ENCODE data around the gene FNDC5.

Gene FNDC5

DNA sequence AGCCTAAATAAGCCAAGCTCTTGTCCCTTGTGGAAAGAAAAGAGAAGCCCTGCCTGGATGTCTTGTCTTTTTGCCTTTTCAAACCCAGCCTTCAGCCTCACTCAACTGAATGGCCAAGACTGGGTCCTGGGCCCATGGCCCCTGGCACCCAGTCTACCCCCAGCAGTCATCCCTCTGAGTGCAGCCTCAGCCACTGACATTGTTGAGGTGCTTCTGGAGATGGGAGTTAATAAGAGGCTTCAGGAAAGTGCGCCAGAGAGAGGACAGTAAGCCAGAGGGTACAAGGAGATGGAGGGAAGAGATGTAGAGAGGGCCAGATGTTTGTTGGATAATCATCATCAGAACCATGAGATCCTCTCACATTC, 6.8 kb downstream of the FNDC5 start:
- peak; percentile 58 for DNase-seq

- DNase-seq: no peak
Measured at GRCh38 chr1:32863218-32863880, 7.4 kb downstream of the FNDC5 start.

- no peak for DNase-seq
Measured at GRCh38 chr1:32861904-32862695, 8.6 kb downstream of the FNDC5 start.

- no peak for DNase-seq
Measured at GRCh38 chr1:32860566-32860965, 10.1 kb downstream of the FNDC5 start.

DNA sequence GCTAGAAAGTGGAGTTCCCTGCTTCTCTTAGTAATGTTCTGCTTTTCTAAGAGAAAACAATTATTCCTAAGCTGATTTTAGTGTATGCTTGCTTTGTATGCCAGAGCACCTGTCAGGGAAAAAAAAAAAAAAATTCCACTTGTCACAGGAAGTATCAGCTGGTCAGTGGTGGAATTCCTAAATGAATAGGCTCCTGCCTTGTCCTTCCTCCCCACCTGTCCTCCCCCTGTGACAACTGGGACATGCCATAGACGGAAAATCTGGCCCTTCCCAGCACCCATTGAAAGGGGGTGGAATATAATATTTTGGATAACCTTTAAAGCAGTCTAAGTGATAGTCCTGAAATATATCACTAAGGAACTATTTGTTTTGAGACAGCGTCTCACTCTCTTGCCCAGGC, 10.8 kb downstream of the FNDC5 start:
- no peak for DNase-seq

GRCh38 chr1:32858791-32859190, 11.9 kb downstream of the FNDC5 start:
- no peak for DNase-seq

- no peak for DNase-seq
Measured at GRCh38 chr1:32858136-32858535, 12.6 kb downstream of the FNDC5 start.

DNA sequence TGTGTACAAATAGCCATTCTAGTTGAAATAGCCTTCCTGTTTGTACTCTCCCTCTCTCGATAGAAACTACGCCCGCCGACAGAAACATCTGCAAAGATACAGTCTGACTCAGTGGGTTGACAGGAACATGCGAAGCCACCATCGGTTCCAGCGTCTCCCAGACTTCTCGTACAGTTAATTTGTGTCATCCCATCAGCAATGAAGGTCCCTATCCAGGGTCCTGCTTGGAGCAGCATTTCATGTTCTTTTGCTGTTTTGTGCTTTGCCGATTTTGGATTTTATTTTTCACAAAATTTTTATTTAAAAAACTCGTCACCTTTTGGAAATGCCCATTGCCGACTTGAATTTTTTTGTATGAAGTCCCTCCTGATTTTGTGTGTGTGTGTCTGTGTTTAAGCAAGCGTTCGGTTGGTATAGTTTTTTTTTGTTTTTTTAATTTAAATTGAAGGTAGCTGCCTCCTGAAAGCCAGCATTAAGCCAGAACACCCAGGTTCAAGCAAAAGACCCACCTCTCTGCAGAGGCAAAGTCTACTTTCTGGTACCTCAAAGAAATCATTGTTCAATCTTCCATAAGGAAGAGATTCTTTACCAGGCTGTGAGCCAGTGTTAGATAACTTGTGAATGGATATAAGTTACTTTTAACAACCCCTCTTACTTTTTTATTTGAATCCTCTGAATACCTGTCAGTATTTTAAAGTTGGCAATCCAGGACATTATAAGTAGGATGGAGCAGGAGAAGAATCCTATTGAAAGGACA, 14.7 kb downstream of the FNDC5 start:
- no peak for DNase-seq

DNA sequence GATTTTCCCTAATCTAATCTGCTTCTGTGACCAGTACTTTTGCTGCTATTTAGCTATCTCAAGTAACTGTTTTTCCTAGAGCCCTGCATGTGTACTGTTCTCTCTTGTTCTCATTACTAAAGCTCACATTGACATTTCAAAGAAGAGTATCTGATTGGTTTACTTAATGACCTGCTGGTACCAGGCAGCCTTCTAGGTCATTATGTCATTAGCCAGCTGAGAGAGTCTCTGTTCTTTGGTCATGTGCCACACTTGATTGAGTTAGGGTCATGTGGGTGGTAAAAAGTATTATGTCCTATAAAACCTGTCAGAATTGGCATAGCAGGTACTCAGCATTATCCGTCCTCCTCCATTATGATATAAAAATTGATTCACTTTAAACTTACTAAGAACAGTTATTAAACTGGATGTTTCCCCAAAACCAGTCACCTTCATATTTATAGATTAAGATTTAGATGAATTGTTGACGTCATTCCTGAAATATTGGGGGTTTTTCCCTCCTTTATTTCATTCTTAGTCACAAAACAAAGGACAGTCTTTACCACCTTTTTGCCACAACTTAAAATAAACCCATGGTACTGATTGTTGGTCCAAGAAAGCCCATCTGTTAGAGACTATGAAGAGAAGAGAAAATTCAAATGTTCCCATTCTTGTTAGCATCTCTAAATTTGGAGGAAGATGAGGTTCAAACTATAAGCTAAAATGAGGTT, 22.2 kb downstream of the FNDC5 start:
- no peak for DNase-seq

- DNase-seq: no peak
Measured at GRCh38 chr1:32831878-32832277, 38.8 kb downstream of the FNDC5 start.

DNA sequence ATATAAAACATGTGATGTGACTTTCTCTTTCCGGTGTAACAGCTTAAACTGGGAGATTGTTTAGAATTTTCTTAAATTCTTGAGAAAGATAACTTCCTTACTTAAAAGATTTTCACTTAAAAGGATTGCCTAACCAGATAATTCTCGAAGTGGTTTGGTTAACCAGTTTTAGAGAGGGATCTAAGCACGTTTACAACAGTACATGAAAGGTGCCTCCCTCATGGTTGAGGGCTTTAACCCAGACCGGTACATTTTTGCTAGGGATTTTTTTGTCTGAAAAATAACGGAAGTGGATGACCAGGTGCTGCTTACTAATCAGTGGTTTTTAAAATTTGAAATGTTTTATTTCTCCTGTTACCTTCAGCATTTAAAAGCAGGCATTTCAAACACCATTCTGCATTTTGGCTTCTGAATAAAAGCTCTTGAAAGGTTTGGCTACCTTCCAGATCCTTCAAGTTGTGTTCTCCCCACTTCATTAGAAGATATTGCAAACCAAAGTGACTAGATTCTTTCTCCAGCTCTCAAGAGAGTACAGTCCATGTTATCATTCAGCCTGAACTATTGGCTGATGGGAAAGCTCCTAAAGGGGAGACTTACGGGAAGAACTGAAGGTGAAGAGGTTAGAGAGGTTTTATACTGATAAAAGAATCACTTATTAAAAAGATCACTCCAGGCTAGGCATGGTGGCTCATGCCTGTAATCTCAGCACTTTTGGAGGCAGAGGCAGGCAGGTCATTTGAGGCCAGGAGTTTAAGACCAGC, 40.4 kb downstream of the FNDC5 start:
- DNase-seq: no peak

DNA sequence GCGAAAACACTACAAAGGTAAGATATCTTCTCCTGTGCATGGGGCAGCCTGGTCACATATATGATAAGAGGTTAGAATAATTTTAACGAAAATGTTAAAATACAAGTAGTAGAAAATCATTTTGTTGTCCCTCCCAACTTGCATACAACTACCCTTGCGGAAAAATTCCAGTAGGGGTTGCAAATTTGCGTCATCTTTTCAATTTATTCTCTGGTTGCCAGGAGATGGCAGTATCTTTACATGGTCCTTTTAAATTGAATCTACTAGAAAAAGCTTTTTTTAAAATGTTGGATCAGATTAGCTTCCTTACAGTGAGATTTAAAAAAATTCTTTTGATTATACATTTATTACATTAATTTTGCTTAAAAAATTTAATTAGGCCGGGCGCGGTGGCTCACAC, 42.4 kb downstream of the FNDC5 start:
- DNase-seq: no peak

DNA sequence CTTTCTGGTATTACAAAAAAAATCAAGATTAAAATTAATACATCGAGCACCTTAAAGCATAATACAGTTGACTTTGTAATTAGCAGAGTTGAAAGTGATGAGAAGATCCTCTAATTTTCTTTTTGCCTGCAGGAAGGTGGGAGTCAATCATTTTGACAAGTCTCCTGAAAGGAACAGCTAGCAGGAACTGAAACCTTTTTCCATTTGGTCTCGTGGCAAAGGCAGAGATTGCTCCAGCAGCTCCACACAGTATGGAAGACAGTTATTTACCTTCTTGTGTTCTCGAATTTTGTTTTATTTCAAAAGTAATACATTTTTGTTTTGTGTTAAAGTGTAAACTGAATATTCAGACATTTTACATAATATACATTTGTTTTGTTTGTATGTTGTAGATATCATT, 45.5 kb downstream of the FNDC5 start:
- no peak for DNase-seq

GRCh38 chr1:32818804-32819541, 51.7 kb downstream of the FNDC5 start:
- no peak for DNase-seq

- DNase-seq: peak; percentile 76
Measured at GRCh38 chr1:32817815-32818786, 52.6 kb downstream of the FNDC5 start.

DNA sequence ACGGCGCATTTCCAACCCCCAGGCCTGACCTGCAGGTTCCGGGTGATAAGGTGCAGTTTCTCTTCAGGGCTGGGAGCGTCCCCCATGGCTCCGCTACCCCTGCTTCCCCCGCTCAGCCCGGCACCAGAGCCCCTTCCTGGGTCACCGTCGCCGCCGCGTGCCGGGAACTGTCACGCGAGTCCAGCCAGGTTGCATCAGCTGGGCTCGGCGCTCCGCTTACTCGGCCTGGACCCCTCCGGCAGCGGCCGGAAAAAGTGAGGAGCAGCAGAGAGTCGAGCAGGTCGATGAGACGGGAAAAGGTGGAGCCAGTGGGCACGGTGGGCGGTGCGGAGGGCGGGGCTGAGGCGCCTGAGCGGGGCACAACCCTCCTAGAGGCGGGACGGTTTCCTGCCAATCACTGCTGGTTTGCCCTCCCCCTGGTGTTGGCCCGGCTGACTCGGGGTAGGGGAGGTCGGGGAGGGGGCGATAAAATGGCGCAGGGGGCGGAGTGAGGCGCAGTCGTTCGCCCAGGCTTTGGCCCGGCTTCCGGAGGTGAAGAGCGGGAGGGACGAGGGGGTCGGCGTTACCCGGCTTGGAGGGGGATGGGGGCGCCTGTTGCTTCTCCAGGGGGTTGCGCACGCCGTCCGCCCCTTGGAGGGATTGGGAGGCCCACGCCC, 53.4 kb downstream of the FNDC5 start, which contains the start of the genes S100PBP and YARS1:
Gene S100PBP, plus strand, starts transcription at position 495 of the 656 bp plus-strand sequence. CDS start 8,447 bp downstream, outside the sequence.
Gene YARS1, minus strand, starts transcription at position 200 of the 656 bp plus-strand sequence. Its CDS starts 114 bp downstream, at position 86.
- DNase-seq: peak; percentile 100

DNA sequence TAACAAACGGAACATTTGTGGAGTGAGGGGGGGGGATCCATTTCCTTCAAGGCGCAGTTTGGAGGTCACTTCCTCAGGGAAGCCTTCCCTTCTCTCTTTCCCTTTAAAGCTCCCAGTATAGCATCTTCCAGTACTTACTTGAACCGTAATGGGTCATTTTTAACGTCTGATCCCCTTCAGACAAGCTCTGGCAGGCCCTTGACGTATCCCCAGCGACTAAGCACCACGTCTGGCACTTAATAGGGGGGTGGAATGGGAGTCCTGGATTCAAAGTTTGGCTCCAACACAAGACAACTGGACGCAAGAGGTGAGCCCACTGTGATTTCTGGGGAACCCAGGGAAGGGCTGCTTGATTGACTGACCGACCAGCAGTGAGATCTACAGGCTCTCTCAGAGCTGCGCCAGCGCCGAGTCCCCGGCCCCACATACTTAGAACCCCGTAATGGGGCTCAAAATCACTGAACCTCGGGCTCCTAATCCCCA, 54.0 kb downstream of the FNDC5 start:
- DNase-seq: no peak

- no peak for DNase-seq
Measured at GRCh38 chr1:32813941-32814739, 56.6 kb downstream of the FNDC5 start.
